HCT116 (cell line): ENCODE data around the gene TEKTIP1. TPM values are rescaled to one million over a fixed set of nuclear protein-coding genes. Genes with fewer than 3 reads are reported as not detected.
A peak's percentile ranks its signal among the peaks of the same experiment; 100 is the strongest.
"Not testable (repeated sequence)": the region's sequence is repeated elsewhere in the genome, so short reads cannot be mapped to it uniquely, and the experiment has no call there.

Source experiments
- ATAC-seq: fragments of 200-7000 bp; cut with Tn5 transposase; 2 replicates; pipeline ENCODE4 v1.9.1; 2020; ENCODE audit warnings: mild to moderate bottlenecking, moderate library complexity
- BruUV-seq: library from RNA; stranded (reverse); fragments of 400-500 nt; replicated peaks from 2 replicates; lab custom pipeline; 2021; lab: Mats Ljungman, UMichigan
- CTCF ChIA-PET: fragments of 300-600 bp; sonication (Branson Sonifier 250); formaldehyde crosslinking; loops from one replicate; lab custom pipeline; 2021; ENCODE audit warnings: antibody characterized with exemption; lab: Charles Lee
- POLR2A ChIA-PET: fragments of 300-600, 350-600 bp; sonication (Branson Sonifier 250); formaldehyde crosslinking; loops from one replicate; lab custom pipeline; 2021; ENCODE audit warnings: antibody characterized with exemption; lab: Charles Lee
- RAD21 ChIA-PET, 2 experiments: fragments of 300-600 bp; sonication (Branson Sonifier 250); formaldehyde crosslinking; loops; one replicate each; lab custom pipeline; 2023; ENCODE audit warnings: low total read pairs in 2 of 2; ENCODE audit not compliant: uncharacterized antibody in 2 of 2, unreplicated experiment in 2 of 2, low non-redundant PET in 1 of 2; lab: Charles Lee
- DNase-seq: peaks from one replicate; pipeline ENCODE4 v3.0.0-alpha.2; 2010; ENCODE audit warnings: low read depth, low spot score
- H2AFZ ChIP-seq: fragments of 200-600 bp; shearing (Covaris generic), sonication (generic); 2 replicates; pipeline ENCODE4 v1.6.1; 2017; ENCODE audit warnings: low read depth, mixed run types, mixed read lengths, antibody characterized with exemption, low read length; ENCODE audit not compliant: poor library complexity, severe bottlenecking
- H3K27ac ChIP-seq: 2 replicates; pipeline ENCODE4 v1.5.1; 2012; ENCODE audit warnings: low read depth, low read length
- H3K27me3 ChIP-seq: fragments of 200-600 bp; sonication (generic); 2 replicates; pipeline ENCODE4 v1.6.1; 2016; ENCODE audit warnings: mixed run types, low read length, mixed read lengths; ENCODE audit not compliant: insufficient read depth
- H3K36me3 ChIP-seq, 2 experiments: fragments of 200-500 bp in 1 of 2; fragments of 200-600 bp in 1 of 2; sonication (Bioruptor generic) in 1 of 2; sonication (generic) in 1 of 2; 2 replicates each; pipeline versions ENCODE4 v1.5.1 to v1.6.1; 2014 to 2016; ENCODE audit warnings: low read length in 2 of 2, inconsistent platforms in 1 of 2, mixed read lengths in 1 of 2, mixed run types in 1 of 2; ENCODE audit not compliant: insufficient read depth in 2 of 2, control insufficient read depth in 1 of 2
- H3K4me1 ChIP-seq, 2 experiments: fragments of 200-600 bp in 1 of 2; sonication (generic) in 1 of 2; 2 replicates each; pipeline versions ENCODE4 v1.5.1 to v1.6.1; 2012 to 2017; ENCODE audit warnings: low read length in 2 of 2, inconsistent platforms in 1 of 2, mild to moderate bottlenecking in 1 of 2, mixed read lengths in 1 of 2, mixed run types in 1 of 2, moderate library complexity in 1 of 2; ENCODE audit not compliant: insufficient read depth in 2 of 2, control insufficient read depth in 1 of 2
- H3K4me2 ChIP-seq: fragments of 200-600 bp; sonication (generic); 2 replicates; pipeline ENCODE4 v1.6.1; 2017; ENCODE audit warnings: mixed run types, low read length, mixed read lengths
- H3K4me3 ChIP-seq, 2 experiments: fragments of 200-600 bp in 1 of 2; sonication (generic) in 1 of 2; replicated peaks in 1 of 2; 2 replicates each; pipeline ENCODE4 v1.5.1; 2011 to 2016; ENCODE audit warnings: low read length in 2 of 2, control low read depth in 1 of 2, low read depth in 1 of 2, mild to moderate bottlenecking in 1 of 2, mixed read lengths in 1 of 2, mixed run types in 1 of 2
- H3K79me2 ChIP-seq: fragments of 200-600 bp; sonication (generic); 2 replicates; pipeline ENCODE4 v1.6.1; 2017; ENCODE audit warnings: mild to moderate bottlenecking, mixed run types, low read length, moderate library complexity, mixed read lengths; ENCODE audit not compliant: insufficient read depth
- H3K9ac ChIP-seq: fragments of 200-600 bp; sonication (generic); 2 replicates; pipeline ENCODE4 v1.6.1; 2016; ENCODE audit warnings: low read length, mixed read lengths
- H3K9me2 ChIP-seq: fragments of 200-600 bp; sonication (generic), shearing (Covaris generic); 2 replicates; pipeline ENCODE4 v1.6.1; 2017; ENCODE audit warnings: mixed run types, mild to moderate bottlenecking, moderate library complexity; ENCODE audit not compliant: insufficient read depth
- H3K9me3 ChIP-seq, 2 experiments: fragments of 200-500 bp in 1 of 2; fragments of 200-600 bp in 1 of 2; sonication (Bioruptor generic) in 1 of 2; sonication (generic) in 1 of 2; 2 replicates each; pipeline ENCODE4 v1.6.1; 2014 to 2017; ENCODE audit warnings: low read length in 2 of 2, mixed read lengths in 2 of 2, inconsistent platforms in 1 of 2, low read depth in 1 of 2, mild to moderate bottlenecking in 1 of 2, mixed run types in 1 of 2, moderate library complexity in 1 of 2; ENCODE audit not compliant: control insufficient read depth in 1 of 2, insufficient read depth in 1 of 2
- H4K20me1 ChIP-seq: fragments of 200-600 bp; sonication (generic), shearing (Covaris generic); 2 replicates; pipeline ENCODE4 v1.6.1; 2017; ENCODE audit warnings: mixed run types, mild to moderate bottlenecking, moderate library complexity; ENCODE audit not compliant: insufficient read depth
- SRF ChIP-seq: IDR thresholded peaks from 2 replicates; pipeline ENCODE4 v1.6.1; 2012; ENCODE audit warnings: low read depth
- intact Hi-C: fragments of 100-400 bp; cut with micrococcal nuclease; formaldehyde crosslinking; loops from 2 replicates; pipeline ENCODE4 v1.10.0; 2022
- total RNA-seq: library from RNA; stranded (reverse); gene quantifications from one replicate; pipeline ENCODE4 v1.2.1, GENCODE V29; 2021; ENCODE audit not compliant: unreplicated experiment

The TEKTIP1 gene
- total RNA-seq, 1 experiment from 2014 or later: 1.2 TPM

- H3K27me3 ChIP-seq: no peaks in the 10 kb centered on the region
- H3K36me3 ChIP-seq: peaks cover 3 to 11% of the 10 kb centered on the region in 2 experiments; a peak in 2 of 4 replicates
- H3K9me3 ChIP-seq: no peaks in the 10 kb centered on the region
- no peak overlapping the region for H2AFZ ChIP-seq
- ChIA-PET POLR2A (no interaction called here), RAD21 (interaction anchor here in 1 of 2 experiments (0.6 kb wide), 1 partner anchor 22 kb away, joined by 3 read pairs; no protein-coding TSS in a partner anchor), CTCF (no interaction called here)
- ATAC-seq (no peak; the same call in 1 of the 2 replicates), DNase-seq (no peak)
- peaks cover 15 to 52% of the 10 kb centered on the region in 2 experiments for H3K4me1 ChIP-seq
- no peaks in the 10 kb centered on the region; the same call in 1 of the 2 replicates for H4K20me1 ChIP-seq
- no peak overlapping the region for H3K4me3 ChIP-seq
- H3K79me2 ChIP-seq: peaks cover 8% of the 10 kb centered on the region; the same call in 1 of the 2 replicates
- intact Hi-C loops: no loop called here
- no peak for TF ChIP-seq SRF
- no peaks in the 10 kb centered on the region for H3K9me2 ChIP-seq
- H3K9ac ChIP-seq: no peak overlapping the region
- H3K4me2 ChIP-seq: peak overlapping the region; percentile 32
- no TSS peak for BruUV-seq
- 0 out of 2 replicates have a peak overlapping the region, but pooled peaks have one; percentile 2 for H3K27ac ChIP-seq
These were observed 41.4 kb downstream of the TEKTIP1 start for GRCh38 chr19:3580156-3580934.

GRCh38 chr19:3581792-3582191 is 42.8 kb downstream of the TEKTIP1 start:
- ATAC-seq, intact Hi-C loops, H3K9me2 ChIP-seq, H3K4me2 ChIP-seq, CTCF ChIA-PET, RAD21 ChIA-PET, H3K9me3 ChIP-seq, BruUV-seq, H3K4me3 ChIP-seq, H3K36me3 ChIP-seq, POLR2A ChIA-PET, H2AFZ ChIP-seq, H4K20me1 ChIP-seq, DNase-seq, H3K27ac ChIP-seq, H3K27me3 ChIP-seq, H3K79me2 ChIP-seq, H3K9ac ChIP-seq: not testable (repeated sequence)
- H3K4me1 ChIP-seq: peaks cover 5 to 40% of the 10 kb centered on the region in 2 experiments

DNA sequence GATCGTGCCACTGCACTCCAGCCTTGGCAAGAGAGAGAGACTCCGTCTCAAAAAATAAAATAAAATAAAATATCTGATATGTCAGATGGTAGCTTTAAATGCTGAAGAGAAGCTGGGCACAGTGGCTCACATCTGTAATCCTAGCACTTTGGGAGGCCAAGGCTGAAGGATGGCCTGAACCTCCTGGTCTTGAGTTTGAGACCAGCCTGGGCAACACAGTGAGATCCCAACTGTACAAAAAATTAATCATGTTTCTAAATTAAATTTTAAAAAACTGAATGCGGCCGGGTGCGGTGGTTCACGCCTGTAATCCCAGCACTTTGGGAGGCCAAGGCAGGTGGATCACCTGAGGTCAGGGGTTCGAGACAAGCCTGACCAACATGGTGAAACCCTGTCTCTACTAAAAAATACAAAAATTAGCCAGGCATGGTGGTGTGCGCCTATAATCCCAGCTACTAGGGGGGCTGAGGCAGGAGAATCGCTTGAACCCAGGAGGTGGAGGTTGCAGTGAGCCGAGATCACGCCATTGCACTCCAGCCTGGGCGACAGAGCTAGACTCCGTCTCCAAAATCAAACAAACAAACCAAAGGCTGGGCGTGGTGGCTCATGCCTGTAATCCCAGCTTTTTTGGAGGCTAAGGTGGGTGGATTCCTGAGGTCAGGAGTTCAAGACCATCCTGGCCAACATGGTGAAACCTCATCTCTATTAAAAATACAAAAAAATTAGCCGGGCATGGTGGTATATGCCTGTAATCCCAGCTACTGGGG is 45.2 kb downstream of the TEKTIP1 start:
- CTCF ChIA-PET, ATAC-seq: not testable (repeated sequence)

More for the DNA sequence above, 45.2 kb downstream of the TEKTIP1 start:
- H3K4me1 ChIP-seq: peaks cover 5 to 26% of the 10 kb centered on the region in 2 experiments
- ChIA-PET RAD21 (interaction anchor here in 1 of 2 experiments (0.7 kb wide), 1 partner anchor 16 kb away, joined by 3 read pairs; no protein-coding TSS in a partner anchor), POLR2A (interaction anchor here (0.7 kb wide), 1 partner anchor 123 kb away, joined by 4 read pairs; no protein-coding TSS in a partner anchor)
- H2AFZ ChIP-seq, H3K9me2 ChIP-seq, BruUV-seq, H3K27me3 ChIP-seq, H3K27ac ChIP-seq, DNase-seq, H3K79me2 ChIP-seq, H3K9me3 ChIP-seq, H3K4me3 ChIP-seq, H3K4me2 ChIP-seq, H4K20me1 ChIP-seq, H3K9ac ChIP-seq, intact Hi-C loops, H3K36me3 ChIP-seq: not testable (repeated sequence)
